Ecto neural progenitor cell (in vitro differentiated cells): Measurements from ENCODE around the gene TUBG1.
"Not testable (repeated sequence)": the region's sequence is repeated elsewhere in the genome, so short reads cannot be mapped to it uniquely, and the experiment has no call there.

ENCODE experiments used
- DNase-seq: peaks from one replicate; pipeline ENCODE4 v3.0.0-alpha.2; 2018; ENCODE audit warnings: low spot score

TUBG1 gene

DNA sequence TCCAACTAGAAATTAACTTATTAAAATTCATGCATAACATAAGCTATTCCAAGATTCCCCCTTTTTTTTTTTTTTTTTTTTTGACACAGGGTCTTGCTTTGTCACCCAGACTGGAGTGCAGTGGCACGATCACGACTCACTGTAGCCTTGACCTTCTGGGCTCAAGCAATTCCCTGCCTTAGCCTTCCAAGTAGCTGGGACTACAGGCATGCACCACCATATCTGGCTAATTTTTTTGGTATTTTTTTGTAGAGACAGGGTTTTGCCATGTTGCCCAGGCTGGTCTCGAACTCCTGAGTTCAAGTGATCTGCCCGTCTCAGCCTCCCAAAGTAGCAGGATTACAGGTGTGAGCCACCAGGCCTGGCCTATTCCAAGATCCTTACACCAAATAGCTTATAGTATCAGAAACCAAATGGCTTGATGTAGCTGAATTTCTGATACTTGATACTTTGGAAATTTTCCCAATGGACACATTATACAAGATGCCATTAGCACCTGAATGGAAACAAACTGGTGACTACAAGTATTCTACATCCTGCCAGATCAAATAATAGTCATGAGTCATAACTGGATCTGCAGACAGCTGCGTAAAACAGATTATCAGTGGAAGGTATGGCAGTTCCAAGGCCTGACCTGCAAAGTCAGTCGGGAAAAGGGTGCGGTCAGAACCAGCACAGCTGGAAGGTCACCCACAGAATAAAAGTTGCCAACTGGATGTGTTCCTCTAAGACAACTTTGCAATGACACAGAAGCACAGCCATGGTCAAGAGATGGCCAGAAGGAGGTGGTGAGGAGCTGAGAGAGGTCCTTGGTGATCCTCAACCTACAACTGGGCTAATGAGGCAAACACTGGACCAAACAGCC is 14.5 kb downstream of the TUBG1 start:
- DNase-seq = no peak

GRCh38 chr17:42627032-42627764 is 17.7 kb downstream of the TUBG1 start:
- DNase-seq = not testable (repeated sequence)

DNA sequence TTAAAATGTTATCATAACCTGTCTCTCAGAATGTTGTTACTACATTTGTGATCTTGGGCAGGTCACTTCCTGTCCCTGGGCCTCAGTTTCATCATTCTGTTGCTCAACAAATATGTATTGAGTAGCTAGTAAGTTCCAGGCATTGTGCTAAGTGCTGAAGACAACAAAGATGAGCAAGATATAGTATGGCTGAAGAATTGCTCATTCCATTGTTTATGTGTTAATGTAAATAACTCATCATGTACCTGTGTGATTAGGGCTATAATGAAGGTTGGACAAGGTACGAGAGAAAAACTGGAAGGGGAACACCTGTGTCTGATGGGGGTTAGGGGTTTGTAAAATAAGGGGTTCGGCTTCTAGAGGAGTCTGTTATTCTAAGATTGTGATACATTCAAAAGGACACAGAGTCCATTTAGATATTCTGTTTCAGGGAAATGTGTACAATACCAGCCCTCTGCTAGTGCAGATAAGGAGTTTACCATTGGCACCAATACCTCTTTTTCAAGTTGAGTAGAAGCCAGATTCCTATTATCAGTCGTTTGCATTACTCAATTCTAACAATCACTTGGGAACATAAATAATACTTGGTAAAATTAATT is 20.0 kb downstream of the TUBG1 start:
- DNase-seq = no peak

GRCh38 chr17:42632949-42633444 is 23.5 kb downstream of the TUBG1 start:
- no peak for DNase-seq

DNA sequence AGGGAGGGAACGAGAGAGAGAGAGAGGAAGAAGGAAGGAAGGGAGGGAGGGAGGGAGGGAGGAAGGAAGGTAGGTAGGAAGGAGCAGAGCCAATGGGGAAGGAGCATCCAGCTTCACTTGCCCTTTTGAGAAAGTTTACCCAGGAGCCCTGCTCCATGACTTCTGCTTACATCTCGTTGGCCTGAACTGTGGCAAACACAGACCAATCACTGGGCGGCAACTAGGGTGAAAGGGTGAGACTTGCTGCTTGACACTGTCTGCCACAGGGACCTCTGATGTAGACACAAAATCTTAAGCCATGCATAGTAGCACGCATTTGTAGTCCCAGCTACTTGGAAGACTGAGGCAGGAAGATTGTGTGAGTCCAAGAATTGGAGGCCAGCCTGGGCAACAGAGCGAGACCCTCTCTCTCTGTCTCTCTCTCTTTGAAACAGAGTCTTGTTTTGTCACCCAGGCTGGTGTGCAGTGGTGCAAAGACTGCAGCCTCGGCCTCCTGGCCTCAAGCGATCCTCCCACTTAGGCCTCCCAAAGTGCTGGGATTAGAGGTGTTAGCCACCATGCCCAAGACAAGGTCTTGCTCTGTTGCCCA is 30.1 kb downstream of the TUBG1 start:
- no peak for DNase-seq

- DNase-seq = no peak
Observed at GRCh38 chr17:42640121-42640520, 30.6 kb downstream of the TUBG1 start.

DNA sequence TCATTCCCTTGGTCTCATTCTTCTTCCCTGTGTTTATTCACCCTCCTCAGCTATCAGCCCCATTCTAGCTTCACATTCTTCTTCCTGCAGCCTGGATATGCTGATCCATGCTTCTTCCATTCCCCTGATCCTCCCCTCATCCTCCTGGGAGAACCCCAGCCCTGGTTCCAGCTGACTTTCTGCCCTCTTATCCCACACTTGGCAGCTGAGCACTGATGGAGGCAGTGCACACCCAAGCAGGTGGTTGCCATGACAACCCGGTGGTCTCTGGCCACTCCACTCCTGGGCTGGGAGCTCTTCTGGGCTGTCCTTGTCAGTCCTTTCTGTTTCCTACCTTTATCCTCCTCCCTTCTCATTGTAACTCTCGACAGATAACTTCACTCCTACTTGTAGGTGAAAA is 32.9 kb downstream of the TUBG1 start:
- no peak for DNase-seq

DNA sequence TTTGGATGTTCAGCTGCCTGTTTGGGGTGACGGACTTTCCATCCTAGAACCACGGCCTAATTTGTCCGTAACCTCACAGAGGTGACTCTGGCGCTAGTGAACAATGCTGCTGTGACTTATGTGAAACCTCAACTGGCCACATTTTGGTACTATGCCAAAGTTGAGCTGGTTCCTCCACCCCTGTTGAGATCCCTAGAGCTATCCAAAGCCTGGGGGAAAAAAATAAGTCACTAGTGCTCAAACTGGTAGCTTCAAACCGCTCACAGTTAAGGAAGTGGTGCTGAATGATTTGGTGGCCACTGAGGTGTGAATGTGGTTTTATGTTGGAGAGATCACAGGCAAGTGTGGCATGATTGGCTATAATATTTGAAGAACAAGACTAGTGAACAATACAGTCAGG is 38.3 kb downstream of the TUBG1 start:
- no peak for DNase-seq

GRCh38 chr17:42651392-42651791 is 41.9 kb downstream of the TUBG1 start:
- no peak for DNase-seq

- DNase-seq = peak; percentile 74
Observed at GRCh38 chr17:42653179-42654124, 44.0 kb downstream of the TUBG1 start.

DNA sequence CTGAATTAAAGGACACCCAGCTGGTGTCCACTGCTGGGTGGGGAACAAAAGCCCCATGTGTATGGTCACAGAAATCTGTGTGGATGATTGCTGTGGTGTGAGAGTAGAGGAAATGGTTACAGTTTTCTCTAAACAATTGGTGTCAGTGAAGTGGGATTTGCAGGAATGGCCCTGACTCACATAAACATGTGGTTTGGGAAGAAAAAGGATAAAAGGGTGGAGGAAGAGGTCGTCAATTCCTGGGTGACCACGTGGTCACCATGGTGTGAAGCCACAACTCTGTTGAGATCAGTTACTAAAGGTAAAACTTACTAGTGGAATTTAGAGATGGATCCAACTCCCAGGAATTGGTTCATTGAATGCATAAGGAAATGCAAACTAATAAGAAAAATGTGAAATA is 46.0 kb downstream of the TUBG1 start:
- no peak for DNase-seq

DNA sequence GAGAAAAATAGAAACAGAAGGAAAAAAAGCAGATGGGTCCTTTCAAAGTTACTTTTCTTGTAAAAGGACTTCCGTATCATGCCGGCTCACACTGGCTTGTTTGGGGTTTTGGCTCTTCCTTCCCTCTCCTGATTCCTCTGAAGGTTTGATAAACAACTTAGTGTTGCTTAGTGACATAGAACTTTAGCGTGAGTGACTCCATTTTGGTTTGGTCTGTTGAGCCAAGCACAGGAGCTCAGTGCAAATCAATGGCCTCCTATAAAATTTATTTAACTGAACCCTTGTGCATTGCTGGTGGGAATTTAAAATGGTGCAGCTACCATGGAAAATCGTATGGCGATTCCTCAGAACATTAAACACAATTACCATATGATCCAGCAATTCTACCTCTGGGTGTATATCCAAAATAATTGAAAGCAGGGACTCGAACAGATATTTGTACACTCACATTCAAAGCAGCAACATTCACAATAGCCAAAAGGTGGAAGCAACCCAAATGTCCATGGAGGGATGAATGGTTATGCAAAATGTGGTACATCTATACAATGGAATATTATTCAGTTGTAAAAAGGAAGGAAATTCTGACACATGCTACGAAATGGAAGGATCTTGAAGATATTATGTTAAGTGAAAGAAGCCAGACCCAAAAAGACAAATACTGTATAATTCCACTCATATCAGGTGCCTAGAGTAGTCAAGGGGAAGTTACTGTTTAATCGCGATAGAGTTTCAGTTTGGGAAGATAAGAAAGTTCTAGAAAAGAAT is 48.5 kb downstream of the TUBG1 start:
- no peak for DNase-seq

- DNase-seq = peak; percentile 97
Observed at GRCh38 chr17:42659079-42659931, 49.8 kb downstream of the TUBG1 start, which contains the start of gene TUBG2. Gene TUBG2, plus strand, starts transcription at chr17:42659284. Its CDS starts 220 bp downstream, at chr17:42659504.

DNA sequence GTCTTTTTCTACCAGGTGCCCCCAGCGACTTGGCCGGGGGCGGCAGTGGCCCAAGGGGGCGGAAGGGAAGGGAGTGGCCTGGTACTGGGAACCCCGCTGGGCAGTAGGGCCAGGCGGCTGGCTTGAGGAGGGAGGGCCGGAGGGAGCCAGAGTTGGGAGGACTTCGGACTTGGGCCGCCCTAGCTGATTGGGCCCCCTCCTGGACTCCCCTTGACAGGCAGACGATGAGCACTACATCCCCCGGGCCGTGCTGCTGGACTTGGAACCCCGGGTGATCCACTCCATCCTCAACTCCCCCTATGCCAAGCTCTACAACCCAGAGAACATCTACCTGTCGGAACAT is 50.4 kb downstream of the TUBG1 start:
- DNase-seq = not testable (repeated sequence)

DNA sequence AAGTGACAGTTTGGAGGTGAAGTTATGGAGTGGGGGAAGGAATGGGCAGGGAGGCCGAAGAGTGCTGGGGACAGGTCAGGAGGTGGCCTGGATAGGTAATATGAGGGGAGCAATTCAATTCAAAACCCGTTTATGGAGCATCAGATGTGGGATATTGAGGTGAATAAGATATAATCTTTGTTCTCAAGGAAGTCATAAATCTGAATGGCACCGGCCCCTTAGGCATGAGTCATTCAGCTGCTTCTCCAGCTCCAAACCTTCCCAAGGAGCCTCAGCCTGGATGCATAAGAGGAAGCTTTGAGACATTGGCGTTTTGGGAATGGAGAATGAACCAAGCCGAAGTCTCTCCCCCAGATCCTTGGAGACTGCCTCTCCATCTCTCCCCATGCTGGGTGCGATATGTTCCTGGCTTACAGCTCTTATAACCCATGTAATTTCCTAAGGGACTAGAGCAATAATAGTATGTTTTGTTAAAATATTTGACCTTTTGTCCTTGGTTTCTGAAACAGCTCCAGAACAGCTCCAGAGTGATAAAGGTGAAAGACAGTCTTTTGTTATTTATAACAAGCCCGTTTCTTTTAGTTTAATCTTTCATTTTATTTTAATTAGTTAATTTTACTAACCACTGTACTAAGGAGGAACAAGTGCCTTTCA is 51.3 kb downstream of the TUBG1 start:
- no peak for DNase-seq
